HUES64 (cell line): Measurements from ENCODE around the gene ART4. TPM values are rescaled to one million over a fixed set of nuclear protein-coding genes. Genes with fewer than 3 reads are reported as not detected.

Source experiments
- H3K27ac ChIP-seq: 2 replicates; pipeline ENCODE4 v1.7.0; 2013; ENCODE audit warnings: low read depth, low read length, inconsistent platforms
- H3K27me3 ChIP-seq: 2 replicates; pipeline ENCODE4 v1.6.1; 2013; ENCODE audit warnings: mild to moderate bottlenecking, low read length; ENCODE audit not compliant: insufficient read depth
- H3K36me3 ChIP-seq: 2 replicates; pipeline ENCODE4 v1.6.1; 2013; ENCODE audit warnings: mild to moderate bottlenecking, low read length; ENCODE audit not compliant: insufficient read depth
- H3K4me1 ChIP-seq: 2 replicates; pipeline ENCODE4 v1.6.1; 2013; ENCODE audit warnings: mild to moderate bottlenecking, low read length, moderate library complexity; ENCODE audit not compliant: insufficient read depth
- H3K4me3 ChIP-seq: 2 replicates; pipeline ENCODE4 v1.5.1; 2013; ENCODE audit warnings: mild to moderate bottlenecking, low read length, moderate library complexity
- H3K9ac ChIP-seq: 2 replicates; pipeline ENCODE4 v1.6.1; 2013; ENCODE audit warnings: mild to moderate bottlenecking, low read depth, low read length
- H3K9me3 ChIP-seq: 2 replicates; pipeline ENCODE4 v1.6.1; 2013; ENCODE audit warnings: low read depth, low read length; ENCODE audit not compliant: insufficient read depth
- WGBS: fragments of 150-250, 120-280 bp; methylation state at CpG from one replicate; pipeline ENCODE4 v1.1.7; 2013; ENCODE audit warnings: missing lambda C conversion rate; 5-methylcytosine and 5-hydroxymethylcytosine counted together
- polyA plus RNA-seq, 2 experiments: library from polyadenylated mRNA; stranded (reverse); fragments of 50-300 nt; gene quantifications; one replicate each; pipeline ENCODE4 v1.2.3, GENCODE V29; 2013

ART4 gene, protein sequence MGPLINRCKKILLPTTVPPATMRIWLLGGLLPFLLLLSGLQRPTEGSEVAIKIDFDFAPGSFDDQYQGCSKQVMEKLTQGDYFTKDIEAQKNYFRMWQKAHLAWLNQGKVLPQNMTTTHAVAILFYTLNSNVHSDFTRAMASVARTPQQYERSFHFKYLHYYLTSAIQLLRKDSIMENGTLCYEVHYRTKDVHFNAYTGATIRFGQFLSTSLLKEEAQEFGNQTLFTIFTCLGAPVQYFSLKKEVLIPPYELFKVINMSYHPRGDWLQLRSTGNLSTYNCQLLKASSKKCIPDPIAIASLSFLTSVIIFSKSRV
- polyA plus RNA-seq (2013, experiment 1 of 2): 0.15 TPM
- polyA plus RNA-seq (2013, experiment 2 of 2): 0.38 TPM

GRCh38 chr12:14843425-14843887 lies at the start of gene ART4:
TSS of gene ART4 (minus strand) at chr12:14843526. CDS start at chr12:14843113, 413 bp downstream.
- Histone ChIP-seq H3K4me1 (no peaks in the 10 kb centered on the region; the same call in 1 of the 2 replicates), H3K36me3 (no peaks in the 10 kb centered on the region), H3K9me3 (no peaks in the 10 kb centered on the region; the same call in 1 of the 2 replicates), H3K9ac (no peak within 1 kb of the TSS), H3K4me3 (no peak within 1 kb of the TSS), H3K27ac (no peak within 1 kb of the TSS), H3K27me3 (no peaks in the 10 kb centered on the region)
- 93% methylated on average over 10 of the region's 10 CpGs for WGBS

DNA sequence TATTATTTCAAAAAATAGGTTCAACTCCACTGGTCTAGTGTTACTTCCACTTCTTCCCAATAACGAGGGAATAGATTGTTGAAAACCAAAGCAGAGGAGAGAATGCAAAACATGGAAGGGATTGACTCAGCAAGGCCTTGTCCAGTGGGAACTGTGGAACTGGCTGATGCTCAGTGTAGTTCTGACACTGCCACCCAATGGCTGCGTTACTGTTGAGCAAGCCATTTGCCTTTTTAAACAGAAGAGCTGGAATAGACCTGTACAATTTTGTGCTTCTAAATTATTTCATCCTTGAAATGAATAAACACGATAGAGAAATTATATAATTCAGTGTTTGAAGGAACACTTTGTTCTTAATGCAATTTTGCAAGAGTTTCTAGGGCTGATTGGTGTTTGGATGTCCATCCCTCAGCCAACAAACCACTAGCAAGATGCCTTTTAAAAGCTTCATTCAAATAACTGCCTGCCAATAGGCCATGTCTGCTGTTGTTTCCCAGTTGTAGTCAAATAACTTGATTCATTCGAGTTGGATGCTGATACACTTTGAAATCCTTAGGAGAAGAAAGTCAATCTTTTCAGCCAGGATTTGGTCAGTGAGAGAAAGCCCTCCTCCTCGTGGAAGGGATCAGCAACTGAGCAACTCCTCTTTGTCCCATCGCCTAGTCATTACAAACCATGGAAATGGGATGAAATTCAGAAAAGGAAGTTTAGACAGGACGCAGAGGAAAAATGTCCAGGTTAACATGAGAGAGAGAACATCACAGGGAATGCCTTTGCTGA lies 49.6 kb upstream of the ART4 start:
- H3K4me1 ChIP-seq: no peaks in the 10 kb centered on the region; the same call in 1 of the 2 replicates
- no peak overlapping the region for H3K9ac ChIP-seq
- H3K27ac ChIP-seq: no peak overlapping the region
- 91% methylated on average over 7 of the region's 7 CpGs for WGBS
- no peaks in the 10 kb centered on the region for H3K36me3 ChIP-seq
- no peak overlapping the region for H3K4me3 ChIP-seq
- no peaks in the 10 kb centered on the region for H3K9me3 ChIP-seq
- H3K27me3 ChIP-seq: no peaks in the 10 kb centered on the region

DNA sequence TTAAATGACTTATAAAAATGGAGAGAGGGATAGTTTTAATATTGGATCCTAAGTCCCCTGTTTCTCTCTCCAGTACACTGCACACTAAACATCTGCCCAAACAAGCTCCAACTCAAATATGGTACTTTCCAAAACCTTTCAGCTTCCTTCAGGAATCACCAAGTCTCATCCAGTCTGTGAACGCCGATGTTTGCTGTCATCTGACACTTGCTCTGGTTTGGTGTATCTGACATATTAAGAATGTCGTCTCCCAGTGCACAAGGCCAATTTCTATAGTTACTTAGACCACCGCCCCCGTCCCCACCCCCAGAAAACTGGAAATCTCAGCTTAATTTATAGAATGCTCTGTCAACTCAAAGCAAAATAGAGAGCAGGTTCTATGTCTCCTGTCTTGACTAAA lies 47.4 kb upstream of the ART4 start:
- H3K27me3 ChIP-seq: no peaks in the 10 kb centered on the region
- H3K9me3 ChIP-seq: no peaks in the 10 kb centered on the region
- no peaks in the 10 kb centered on the region for H3K36me3 ChIP-seq
- 93% methylated on average over 5 of the region's 5 CpGs for WGBS
- no peak overlapping the region for H3K27ac ChIP-seq
- H3K4me1 ChIP-seq: no peaks in the 10 kb centered on the region; the same call in 1 of the 2 replicates
- no peak overlapping the region for H3K4me3 ChIP-seq
- no peak overlapping the region for H3K9ac ChIP-seq

DNA sequence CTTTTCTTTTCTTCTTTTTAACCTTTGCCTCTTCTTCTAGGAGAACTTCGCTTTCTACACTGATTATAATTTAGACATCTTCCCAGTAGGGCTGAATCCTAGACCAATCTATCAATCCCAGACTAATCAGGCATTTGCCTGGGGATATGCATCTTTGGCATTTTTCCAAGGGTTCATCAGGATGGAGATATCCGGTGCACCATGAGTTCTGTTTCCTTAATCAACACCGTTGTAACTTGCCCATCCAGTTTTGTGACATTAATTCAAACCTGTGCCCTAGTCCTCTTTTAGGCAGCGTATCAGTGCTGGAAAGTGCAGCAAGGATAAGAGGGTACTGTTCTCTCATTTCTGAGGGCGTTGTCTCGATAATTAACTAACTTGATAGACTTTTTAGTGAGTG lies 42.9 kb upstream of the ART4 start:
- WGBS: 93% methylated on average over 6 of the region's 6 CpGs
- no peaks in the 10 kb centered on the region for H3K27me3 ChIP-seq

DNA sequence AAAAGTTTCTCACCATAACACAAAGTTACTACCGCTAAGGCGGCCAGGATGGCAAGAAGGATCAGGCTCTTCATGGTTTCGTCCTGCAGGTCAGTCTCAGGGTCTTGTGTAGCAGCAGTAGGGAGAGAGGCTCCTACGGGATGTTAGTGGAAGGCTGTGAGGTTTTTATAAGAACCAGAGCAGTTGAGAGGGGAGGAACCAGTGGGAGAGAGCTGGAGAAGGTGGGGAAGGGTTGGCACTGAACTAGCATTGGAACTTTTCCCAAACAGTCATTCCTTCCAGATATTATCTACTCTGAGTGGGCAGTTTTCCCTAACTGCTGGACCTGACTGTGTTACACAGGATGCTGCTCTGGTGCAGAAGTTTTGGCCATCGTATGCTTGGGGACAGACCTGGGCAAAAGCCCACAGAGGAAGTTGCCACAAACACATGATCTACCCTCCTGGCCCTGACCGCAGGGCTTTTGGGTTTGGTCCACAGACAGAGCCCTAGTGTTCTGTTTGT lies 42.4 kb upstream of the ART4 start, which contains the start of gene MGP:
TSS of gene MGP (minus strand) at position 137 of the 504 bp plus-strand sequence. CDS start at position 74, 63 bp downstream.
- Histone ChIP-seq H3K9ac (no peak within 1 kb of the TSS), H3K4me3 (no peak within 1 kb of the TSS), H3K27me3 (no peaks in the 10 kb centered on the region), H3K4me1 (no peaks in the 10 kb centered on the region; the same call in 1 of the 2 replicates), H3K9me3 (no peaks in the 10 kb centered on the region), H3K27ac (no peak within 1 kb of the TSS), H3K36me3 (no peaks in the 10 kb centered on the region)
- 90% methylated on average over 5 of the region's 6 CpGs for WGBS

More for the DNA sequence above, 42.9 kb upstream of the ART4 start:
- Histone ChIP-seq H3K4me1 (no peaks in the 10 kb centered on the region; the same call in 1 of the 2 replicates), H3K9ac (no peak overlapping the region), H3K27ac (no peak overlapping the region), H3K9me3 (no peaks in the 10 kb centered on the region), H3K4me3 (no peak overlapping the region), H3K36me3 (no peaks in the 10 kb centered on the region)

DNA sequence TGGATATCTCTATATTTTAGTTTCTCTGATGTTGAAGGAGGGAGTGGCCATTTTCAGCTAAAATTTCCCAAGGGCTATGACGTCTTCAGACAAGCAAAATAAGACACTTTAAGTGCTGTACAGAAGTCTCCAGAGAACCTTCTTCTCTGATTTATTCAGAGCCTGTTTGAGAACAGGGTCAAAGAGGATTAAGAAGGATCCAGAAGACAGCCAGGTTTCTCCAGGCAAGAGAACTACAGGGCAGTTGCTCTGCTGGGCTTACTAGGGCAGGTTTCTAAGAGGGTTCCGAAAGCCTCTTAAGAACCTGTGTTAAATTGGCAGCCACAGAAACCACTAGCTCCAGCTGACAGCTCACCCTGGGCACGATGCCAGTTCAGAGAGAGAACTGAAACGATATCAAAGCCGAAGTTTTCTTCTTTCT lies 41.1 kb upstream of the ART4 start:
- H3K4me3 ChIP-seq: no peak overlapping the region
- no peaks in the 10 kb centered on the region for H3K36me3 ChIP-seq
- H3K27ac ChIP-seq: no peak overlapping the region
- no peak overlapping the region for H3K9ac ChIP-seq
- no peaks in the 10 kb centered on the region for H3K9me3 ChIP-seq
- 92% methylated on average over 5 of the region's 5 CpGs for WGBS
- no peaks in the 10 kb centered on the region for H3K27me3 ChIP-seq
- H3K4me1 ChIP-seq: no peaks in the 10 kb centered on the region; the same call in 1 of the 2 replicates

DNA sequence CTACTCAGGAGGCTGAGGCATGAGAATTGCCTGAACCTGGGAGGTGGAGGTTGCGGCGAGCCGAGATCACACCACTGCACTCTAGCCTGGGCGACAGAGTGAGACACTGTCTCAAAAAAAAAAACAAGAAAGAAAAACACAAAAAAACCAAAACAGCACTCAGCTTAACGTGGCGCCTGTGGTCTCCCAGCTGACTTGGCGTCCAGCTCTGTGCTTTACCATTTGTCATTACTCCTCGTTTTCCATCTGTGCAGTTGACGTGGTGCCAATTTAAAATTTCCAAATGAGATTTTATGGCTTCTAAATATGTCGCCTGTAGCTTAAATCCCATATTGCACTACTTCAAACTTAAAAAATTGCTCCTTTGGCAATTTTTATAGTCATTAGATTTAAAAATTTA lies 40.4 kb upstream of the ART4 start:
- Histone ChIP-seq H3K27ac (no peak overlapping the region), H3K27me3 (no peaks in the 10 kb centered on the region), H3K9ac (no peak overlapping the region), H3K4me1 (no peaks in the 10 kb centered on the region), H3K36me3 (no peaks in the 10 kb centered on the region), H3K9me3 (no peaks in the 10 kb centered on the region), H3K4me3 (no peak overlapping the region)
- WGBS: 94% methylated on average over 10 of the region's 10 CpGs

DNA sequence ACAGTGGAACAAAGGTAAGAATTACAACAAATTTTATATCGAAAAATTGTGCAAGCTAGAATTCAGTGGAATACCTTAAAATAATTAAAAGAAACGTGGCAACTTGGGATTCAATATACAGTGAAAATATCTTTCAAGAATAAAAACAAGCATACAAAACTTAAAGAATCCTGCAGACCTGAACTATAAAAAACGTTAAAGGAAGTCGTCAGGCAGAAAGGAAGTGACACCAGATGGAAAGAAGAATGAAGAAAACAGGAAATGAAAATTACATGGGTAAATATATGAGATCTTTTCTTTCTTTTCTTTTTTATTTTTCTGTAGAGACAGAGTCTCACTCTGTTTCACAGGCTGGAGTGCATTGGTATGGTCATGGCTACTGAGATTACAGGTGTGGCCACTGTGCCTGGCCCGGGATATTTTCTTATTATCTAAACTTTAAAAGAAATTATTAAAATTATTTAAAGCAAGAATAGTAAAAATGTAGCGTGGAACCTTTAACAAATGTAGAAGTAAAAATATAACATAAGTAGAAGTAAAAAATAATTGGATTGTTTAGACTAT lies 37.6 kb upstream of the ART4 start:
- no peak overlapping the region for H3K4me3 ChIP-seq
- H3K27me3 ChIP-seq: no peaks in the 10 kb centered on the region
- H3K27ac ChIP-seq: no peak overlapping the region
- H3K9ac ChIP-seq: no peak overlapping the region
- H3K9me3 ChIP-seq: no peaks in the 10 kb centered on the region
- WGBS: 85% methylated on average over 3 of the region's 6 CpGs
- no peaks in the 10 kb centered on the region for H3K36me3 ChIP-seq
- no peaks in the 10 kb centered on the region for H3K4me1 ChIP-seq

- H3K4me1 ChIP-seq: no peaks in the 10 kb centered on the region
These were observed 36.1 kb upstream of the ART4 start for GRCh38 chr12:14879222-14879933.

GRCh38 chr12:14878488-14878887 lies 35.2 kb upstream of the ART4 start:
- H3K36me3 ChIP-seq: no peaks in the 10 kb centered on the region
- no peaks in the 10 kb centered on the region for H3K9me3 ChIP-seq
- no peaks in the 10 kb centered on the region for H3K27me3 ChIP-seq
- no peak overlapping the region for H3K9ac ChIP-seq
- no peaks in the 10 kb centered on the region for H3K4me1 ChIP-seq
- H3K27ac ChIP-seq: no peak overlapping the region
- H3K4me3 ChIP-seq: no peak overlapping the region
- WGBS: no CpG with 5 or more reads among the region's 1 CpG

More at GRCh38 chr12:14879222-14879933, 36.1 kb upstream of the ART4 start:
- 95% methylated on average over 8 of the region's 8 CpGs for WGBS
- no peak overlapping the region for H3K9ac ChIP-seq
- no peaks in the 10 kb centered on the region for H3K27me3 ChIP-seq
- H3K4me3 ChIP-seq: no peak overlapping the region
- no peak overlapping the region for H3K27ac ChIP-seq
- no peaks in the 10 kb centered on the region for H3K36me3 ChIP-seq
- H3K9me3 ChIP-seq: no peaks in the 10 kb centered on the region
